ENCODE measurements around the gene SARDH.

DNA sequence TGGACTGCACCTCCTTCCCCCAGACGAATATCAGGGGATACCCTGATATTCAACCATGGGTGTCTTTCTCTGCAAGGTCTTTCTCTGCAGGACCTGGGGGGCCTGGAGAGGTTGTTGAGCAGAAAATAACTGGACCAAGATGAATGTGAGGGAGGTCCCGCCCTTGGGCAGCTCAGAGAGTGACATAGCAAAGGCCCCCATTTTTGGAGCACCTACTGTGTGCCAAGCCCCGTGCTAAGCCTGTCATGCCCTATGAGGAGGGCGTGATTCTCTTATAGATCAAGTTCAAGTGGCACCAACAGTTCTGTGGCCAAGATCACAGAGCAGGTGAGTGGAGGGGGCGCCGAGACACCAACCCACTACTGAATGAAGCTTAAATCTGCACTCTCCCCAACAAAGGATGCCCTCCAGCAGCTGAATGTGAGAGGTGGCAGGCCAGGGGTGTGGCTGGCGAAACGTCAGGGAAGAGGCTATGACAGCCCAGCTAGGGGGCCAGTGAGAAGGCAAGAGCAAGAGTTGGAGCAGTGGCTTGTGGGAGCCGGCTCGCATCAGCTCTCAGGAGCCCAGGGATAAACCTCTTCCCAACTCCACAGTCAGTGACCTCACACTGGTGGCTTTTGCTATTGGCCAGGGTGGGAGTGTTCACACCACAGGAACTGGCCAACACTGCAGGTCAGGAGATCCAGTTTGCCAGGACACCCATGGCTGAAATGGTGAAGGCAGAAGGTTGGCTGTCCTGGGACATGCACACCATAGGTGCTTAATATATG, 5.3 kb downstream of the SARDH start:
- TF ChIP-seq POLR2A (IDR thresholded peaks at IDR 0.05), result no peak
- TF ChIP-seq, protein P1, sequence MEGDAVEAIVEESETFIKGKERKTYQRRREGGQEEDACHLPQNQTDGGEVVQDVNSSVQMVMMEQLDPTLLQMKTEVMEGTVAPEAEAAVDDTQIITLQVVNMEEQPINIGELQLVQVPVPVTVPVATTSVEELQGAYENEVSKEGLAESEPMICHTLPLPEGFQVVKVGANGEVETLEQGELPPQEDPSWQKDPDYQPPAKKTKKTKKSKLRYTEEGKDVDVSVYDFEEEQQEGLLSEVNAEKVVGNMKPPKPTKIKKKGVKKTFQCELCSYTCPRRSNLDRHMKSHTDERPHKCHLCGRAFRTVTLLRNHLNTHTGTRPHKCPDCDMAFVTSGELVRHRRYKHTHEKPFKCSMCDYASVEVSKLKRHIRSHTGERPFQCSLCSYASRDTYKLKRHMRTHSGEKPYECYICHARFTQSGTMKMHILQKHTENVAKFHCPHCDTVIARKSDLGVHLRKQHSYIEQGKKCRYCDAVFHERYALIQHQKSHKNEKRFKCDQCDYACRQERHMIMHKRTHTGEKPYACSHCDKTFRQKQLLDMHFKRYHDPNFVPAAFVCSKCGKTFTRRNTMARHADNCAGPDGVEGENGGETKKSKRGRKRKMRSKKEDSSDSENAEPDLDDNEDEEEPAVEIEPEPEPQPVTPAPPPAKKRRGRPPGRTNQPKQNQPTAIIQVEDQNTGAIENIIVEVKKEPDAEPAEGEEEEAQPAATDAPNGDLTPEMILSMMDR (IDR thresholded peaks at IDR 0.05), result no peak
